Epithelial cell of proximal tubule (primary cell): ENCODE results near the gene TEX26. TPM values are rescaled to one million over a fixed set of nuclear protein-coding genes. Genes with fewer than 3 reads are reported as not detected.

ENCODE experiments used
- DNase-seq: peaks from one replicate; pipeline ENCODE4 v3.0.0-alpha.2; 2011; ENCODE audit warnings: low read depth
- H3K4me3 ChIP-seq: 2 replicates; pipeline ENCODE4 v1.5.1; 2011; ENCODE audit warnings: low read depth, mild to moderate bottlenecking, low read length
- total RNA-seq: library from RNA; depleted of rRNA; stranded (reverse); fragments of >200 nt; gene quantifications from 2 replicates; pipeline ENCODE4 v1.2.3, GENCODE V29; 2015
- TF ChIP-seq, protein P1 (sequence below): conservative IDR thresholded peaks from 2 replicates; pipeline ENCODE4 v1.5.1; 2012; ENCODE audit warnings: low read depth, mild to moderate bottlenecking, low read length

TEX26 gene
- total RNA-seq, 1 donor from 2014 or later: not detected

DNA sequence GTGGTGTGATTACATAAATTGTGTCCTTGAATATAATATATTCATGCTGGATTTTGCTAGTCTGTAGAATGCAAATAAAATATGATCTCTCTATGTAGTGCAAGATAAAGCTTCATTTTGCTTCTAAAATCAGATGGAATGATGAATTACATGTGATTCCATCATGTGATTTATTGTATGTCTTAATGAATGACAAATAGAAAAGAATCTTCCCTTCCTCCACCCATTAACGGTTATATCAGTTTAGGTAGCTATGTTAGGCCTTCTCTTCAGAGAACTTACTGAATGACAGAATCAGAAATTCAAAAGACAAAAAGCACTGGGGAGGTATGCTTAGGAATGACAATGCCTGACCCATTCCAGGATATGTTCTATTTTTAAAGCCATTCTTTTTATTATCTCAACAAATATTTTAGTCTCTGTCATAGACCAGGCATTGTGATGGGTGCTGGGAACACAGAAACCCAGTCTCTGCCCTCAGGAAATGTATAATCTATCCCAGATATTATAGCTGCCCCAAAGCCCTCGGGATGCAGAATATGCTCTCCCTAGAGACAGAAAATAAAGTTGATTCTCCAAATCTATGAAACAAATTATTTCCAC is 90.6 kb downstream of the TEX26 start:
- H3K4me3 ChIP-seq: no peak overlapping the region
- TF ChIP-seq, protein P1, sequence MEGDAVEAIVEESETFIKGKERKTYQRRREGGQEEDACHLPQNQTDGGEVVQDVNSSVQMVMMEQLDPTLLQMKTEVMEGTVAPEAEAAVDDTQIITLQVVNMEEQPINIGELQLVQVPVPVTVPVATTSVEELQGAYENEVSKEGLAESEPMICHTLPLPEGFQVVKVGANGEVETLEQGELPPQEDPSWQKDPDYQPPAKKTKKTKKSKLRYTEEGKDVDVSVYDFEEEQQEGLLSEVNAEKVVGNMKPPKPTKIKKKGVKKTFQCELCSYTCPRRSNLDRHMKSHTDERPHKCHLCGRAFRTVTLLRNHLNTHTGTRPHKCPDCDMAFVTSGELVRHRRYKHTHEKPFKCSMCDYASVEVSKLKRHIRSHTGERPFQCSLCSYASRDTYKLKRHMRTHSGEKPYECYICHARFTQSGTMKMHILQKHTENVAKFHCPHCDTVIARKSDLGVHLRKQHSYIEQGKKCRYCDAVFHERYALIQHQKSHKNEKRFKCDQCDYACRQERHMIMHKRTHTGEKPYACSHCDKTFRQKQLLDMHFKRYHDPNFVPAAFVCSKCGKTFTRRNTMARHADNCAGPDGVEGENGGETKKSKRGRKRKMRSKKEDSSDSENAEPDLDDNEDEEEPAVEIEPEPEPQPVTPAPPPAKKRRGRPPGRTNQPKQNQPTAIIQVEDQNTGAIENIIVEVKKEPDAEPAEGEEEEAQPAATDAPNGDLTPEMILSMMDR: no peak
- no peak for DNase-seq

Other genes with a start within 250 kb of the TEX26 start
- gene ALOX5AP, start 197.1 kb upstream of the TEX26 start, total RNA-seq: 2.0 and 2.5 TPM in 2 replicates
- gene MEDAG, start 26.4 kb upstream of the TEX26 start, total RNA-seq: 0.07 and 0.17 TPM in 2 replicates
- 50.9 and 68.9 TPM in 2 replicates for gene HSPH1, start 229.2 kb downstream of the TEX26 start, total RNA-seq